M059J (cell line): ENCODE results near the gene RAPGEF5. TPM values are rescaled to one million over a fixed set of nuclear protein-coding genes. Genes with fewer than 3 reads are reported as not detected.

Experiments
- DNase-seq: peaks from one replicate; pipeline ENCODE4 v3.0.0-alpha.2; 2012; ENCODE audit warnings: low read depth
- total RNA-seq: library from RNA; depleted of rRNA; stranded (reverse); fragments of >200 nt; shearing (Covaris generic); gene quantifications from 2 replicates; pipeline ENCODE4 v1.2.3, GENCODE V29; 2014

The RAPGEF5 gene
- total RNA-seq, 1 experiment from 2014 or later: 0.47 TPM

DNA sequence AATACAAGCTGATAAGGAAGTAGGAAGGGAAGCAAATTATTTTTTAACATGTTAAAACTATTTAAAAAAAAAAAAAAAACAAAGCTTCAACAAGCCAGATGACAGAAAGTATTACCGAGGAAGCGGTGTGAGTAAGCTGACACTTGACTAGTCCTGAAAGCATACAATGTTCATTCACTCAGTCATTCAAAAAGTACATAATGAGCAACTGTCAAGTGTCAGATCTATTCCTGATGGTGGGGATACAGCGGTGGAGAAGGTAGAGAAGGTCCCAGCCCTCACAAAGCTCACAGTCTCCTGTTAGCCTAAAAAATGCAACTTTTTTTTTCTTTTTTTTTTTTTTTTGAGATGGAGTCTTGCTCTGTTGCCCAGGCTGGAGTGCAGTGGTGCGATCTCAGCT lies 40.0 kb downstream of the RAPGEF5 start:
- no peak for DNase-seq

GRCh38 chr7:22307816-22308215 lies 49.1 kb downstream of the RAPGEF5 start:
- no peak for DNase-seq

GRCh38 chr7:22305706-22306105 lies 51.2 kb downstream of the RAPGEF5 start:
- DNase-seq: no peak

DNA sequence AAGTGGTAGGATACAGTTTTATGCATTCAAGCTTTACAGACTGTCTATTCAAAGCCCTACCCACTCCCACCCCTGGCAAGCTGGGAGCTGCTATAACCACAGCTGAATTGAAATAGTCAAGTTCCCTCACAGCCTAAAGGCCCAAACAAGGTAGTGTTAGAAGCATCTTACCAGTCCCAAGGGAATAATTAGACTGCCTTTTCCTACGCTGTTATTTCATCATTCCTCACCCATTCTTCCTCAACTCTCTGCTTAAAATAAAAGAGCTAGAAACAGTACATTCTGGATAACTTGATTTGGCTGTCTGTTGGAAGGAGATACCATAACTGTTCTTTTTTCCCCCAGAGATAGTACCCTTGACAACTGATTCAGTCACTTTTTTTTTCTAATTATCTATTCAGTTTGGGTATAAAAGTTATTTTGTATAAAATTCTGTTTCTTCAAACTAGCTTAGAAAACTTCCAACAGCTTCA lies 54.0 kb downstream of the RAPGEF5 start:
- DNase-seq: no peak

- DNase-seq: no peak
These were observed 54.8 kb downstream of the RAPGEF5 start for GRCh38 chr7:22302193-22302592.

- no peak for DNase-seq
These were observed 55.2 kb downstream of the RAPGEF5 start for GRCh38 chr7:22301790-22302189.

DNA sequence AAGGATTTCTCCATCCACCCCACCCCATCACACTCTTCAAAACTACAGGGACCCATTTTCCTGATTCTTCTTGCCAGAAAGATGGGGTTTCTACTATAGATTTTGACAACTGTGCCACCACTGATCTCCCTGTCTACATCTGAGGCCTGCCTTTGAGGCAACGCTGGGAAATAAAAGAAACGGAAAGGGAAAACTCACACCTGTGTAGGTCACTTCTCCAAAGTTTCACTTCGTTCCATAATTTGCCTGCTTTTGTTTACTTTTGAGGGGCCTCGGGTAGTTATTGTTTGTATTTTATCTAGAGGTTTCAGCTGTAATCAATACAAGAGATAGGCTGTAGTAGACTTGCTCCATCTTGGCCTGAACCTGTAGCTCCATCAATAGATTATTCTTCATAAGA lies 56.1 kb downstream of the RAPGEF5 start:
- DNase-seq: no peak

DNA sequence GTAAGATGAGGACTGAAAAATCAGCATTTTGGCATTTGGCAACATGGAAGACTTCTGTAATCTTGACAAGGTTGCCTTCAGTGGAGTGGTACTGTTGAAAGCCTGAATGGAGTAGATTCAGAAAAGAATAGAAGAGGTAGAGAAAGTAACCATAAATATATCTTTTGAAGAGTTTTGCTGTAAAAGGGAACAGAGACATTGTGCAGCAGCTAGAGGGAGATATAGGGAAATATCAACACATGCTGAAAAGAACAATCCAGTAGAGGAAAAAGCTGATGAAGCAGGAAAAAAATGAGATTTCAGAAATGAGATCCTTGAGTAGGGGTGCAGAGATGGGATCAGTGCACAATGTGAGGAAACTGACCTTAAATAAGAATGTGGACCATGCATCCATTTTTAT lies 60.0 kb downstream of the RAPGEF5 start:
- DNase-seq: no peak

DNA sequence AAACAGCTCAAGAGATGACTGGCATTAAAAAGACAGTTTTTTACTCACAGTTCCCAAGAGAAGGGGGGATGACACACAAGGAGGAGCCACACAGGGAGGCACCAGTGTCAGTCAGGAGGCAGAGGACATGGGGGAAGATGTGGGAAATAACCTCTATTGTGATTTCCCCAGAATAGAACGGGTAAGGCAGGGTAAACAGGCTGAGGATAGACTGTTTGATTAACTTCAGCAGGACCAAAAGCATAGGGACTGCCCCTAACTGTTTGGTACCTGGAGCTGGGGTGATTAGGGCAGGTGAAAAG lies 60.7 kb downstream of the RAPGEF5 start:
- DNase-seq: no peak

DNA sequence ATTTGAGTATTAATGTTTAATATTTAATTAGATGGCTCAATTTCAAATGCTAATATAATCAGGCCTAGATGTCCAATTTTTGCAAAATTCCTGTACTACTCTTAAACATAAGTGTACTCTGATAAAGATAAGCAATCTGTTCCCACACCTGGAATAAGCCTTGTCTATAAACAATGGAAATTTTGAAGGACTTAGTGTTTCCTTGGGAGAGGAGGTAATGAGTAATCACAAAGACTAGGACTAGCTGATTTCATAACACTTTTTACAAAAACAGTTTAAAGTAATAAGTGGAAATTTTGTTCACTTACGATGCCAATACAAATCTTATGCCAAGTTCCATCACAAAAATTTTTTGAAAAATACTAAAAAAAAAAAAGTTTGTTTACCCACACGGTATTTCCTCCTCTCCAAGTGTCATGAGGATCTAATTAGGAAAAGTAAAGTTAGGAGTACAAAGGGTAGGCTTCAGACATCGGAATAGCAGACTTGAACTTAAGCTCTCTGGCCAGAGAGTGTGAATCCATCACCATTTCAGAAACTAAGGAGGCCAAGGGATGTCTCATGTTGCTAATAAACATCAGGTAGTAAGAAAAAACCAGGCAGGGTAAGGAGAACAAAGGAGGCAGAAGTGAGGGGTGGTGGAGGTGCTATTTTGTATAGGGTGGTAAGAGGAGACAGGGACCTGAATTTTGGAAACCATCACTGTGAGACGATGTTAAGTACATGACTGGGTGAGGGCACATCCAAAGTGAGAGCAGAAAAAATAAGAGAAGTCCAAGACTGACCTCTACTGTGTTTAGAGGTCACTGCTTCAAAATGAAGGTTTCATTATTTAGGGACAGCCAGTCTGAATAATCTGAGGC lies 61.3 kb downstream of the RAPGEF5 start:
- no peak for DNase-seq

DNA sequence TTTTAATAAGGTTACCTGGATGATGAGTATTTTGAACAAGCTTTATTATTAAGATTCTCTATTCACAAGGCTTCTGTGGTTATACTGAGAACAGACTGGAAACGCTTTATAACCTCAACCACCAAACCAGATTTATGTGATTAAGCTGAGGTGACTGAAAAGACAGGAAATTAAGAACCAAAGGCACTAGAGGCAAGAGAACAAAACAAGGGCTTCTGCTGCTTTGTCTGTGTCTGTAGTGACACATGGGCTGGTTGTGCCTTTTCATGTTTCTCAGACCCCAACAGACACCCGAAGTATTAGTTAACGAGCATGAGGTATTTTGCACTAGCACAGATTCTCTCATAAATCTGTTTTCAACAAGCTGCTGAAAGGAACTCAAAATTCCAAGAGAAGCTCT lies 64.4 kb downstream of the RAPGEF5 start:
- DNase-seq: no peak

GRCh38 chr7:22291977-22292376 lies 65.0 kb downstream of the RAPGEF5 start:
- DNase-seq: no peak

- no peak for DNase-seq
These were observed 68.8 kb downstream of the RAPGEF5 start for GRCh38 chr7:22288202-22288601.

GRCh38 chr7:22287412-22287811 lies 69.5 kb downstream of the RAPGEF5 start:
- DNase-seq: no peak

- no peak for DNase-seq
These were observed 70.5 kb downstream of the RAPGEF5 start for GRCh38 chr7:22286436-22286835.

DNA sequence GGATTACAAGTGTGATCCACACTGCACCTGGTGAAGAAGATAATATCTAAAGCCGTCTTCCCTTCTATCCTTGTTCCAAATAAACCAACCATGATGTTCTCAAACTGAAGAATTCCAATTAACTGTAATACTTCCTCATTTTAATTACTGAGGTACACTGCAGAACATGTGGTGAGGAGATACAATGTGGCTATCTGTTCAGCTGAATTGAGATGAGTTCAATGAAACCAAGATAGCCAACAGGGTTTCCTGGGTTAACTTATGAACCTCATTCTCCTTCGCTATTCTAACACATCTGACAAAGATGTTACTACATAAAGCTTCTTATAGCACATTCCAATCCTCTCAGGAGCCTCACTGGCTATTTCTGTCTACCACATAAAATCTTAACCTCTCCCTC lies 75.5 kb downstream of the RAPGEF5 start:
- no peak for DNase-seq

GRCh38 chr7:22280031-22280430 lies 76.9 kb downstream of the RAPGEF5 start:
- DNase-seq: no peak

- DNase-seq: no peak
These were observed 78.3 kb downstream of the RAPGEF5 start for GRCh38 chr7:22278660-22279059.

- no peak for DNase-seq
These were observed 79.6 kb downstream of the RAPGEF5 start for GRCh38 chr7:22277375-22277774.

- DNase-seq: no peak
These were observed 81.3 kb downstream of the RAPGEF5 start for GRCh38 chr7:22275661-22276060.

DNA sequence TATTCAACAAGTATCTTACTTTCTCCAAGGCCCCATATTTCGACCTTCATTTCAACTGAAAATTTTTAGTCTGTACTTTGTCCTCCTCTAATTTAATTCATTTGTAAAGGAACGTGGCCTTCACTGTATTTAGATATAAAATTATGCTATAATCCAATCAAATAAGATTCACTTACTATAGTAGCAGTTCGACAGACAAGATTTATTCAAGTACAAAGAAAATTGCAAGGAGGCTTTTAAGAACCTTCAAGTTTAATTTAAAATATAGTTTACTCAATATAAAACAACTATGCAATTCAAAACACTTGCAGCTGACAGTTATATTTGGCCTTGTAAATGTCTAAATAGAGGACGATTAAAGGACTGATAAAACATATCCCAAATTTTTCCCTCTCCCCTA lies 85.6 kb downstream of the RAPGEF5 start:
- DNase-seq: no peak

- DNase-seq: no peak
These were observed 86.6 kb downstream of the RAPGEF5 start for GRCh38 chr7:22270371-22270770.

DNA sequence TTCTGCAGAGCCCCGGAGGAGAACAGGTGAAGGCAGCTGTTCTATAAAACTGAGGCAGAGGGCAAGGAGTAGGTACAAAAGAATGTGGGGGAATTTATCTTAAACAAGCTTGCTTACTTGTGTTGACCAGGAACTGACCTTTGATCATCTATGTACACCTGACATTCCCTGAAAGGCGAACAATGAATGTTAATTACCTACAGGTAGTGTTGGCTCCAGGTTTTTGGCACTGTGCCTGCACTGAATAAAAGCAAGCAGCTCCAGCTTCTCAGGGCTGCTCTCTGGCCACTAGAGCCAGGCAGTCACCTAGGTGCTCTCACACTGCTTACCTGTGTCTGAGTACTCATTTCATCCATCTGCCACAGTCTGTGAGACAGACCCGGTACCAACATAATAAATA lies 87.0 kb downstream of the RAPGEF5 start:
- DNase-seq: no peak

DNA sequence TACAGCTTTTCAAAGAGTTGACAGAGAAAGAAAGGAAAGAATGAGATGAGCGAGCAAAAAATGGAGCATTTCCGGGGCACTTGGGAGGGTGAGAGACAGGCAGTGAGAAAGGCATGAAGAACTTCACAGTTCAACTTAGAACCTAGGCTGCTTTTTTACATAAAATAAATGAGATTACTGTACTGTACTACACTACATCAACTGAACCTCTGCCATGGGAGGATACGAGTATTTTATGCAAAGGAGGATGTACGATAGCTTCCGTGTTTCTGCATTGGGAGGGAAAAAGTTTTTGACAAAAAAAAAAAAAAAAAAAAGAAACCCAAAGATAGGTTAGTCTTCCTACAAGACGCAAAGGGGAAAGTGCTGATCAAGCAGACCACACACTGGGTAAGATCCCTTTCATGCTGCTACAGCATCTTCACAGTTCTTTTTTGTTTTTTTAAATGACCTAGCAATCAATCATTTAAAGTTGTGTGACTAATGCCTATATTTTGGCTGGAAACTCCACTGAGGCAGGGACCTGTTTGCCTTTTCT lies 88.0 kb downstream of the RAPGEF5 start:
- DNase-seq: no peak
